CD14-positive monocyte (primary cell): ENCODE data around the gene ARFGAP1. TPM values are rescaled to one million over a fixed set of nuclear protein-coding genes. Genes with fewer than 3 reads are reported as not detected.

Experiments used
- DNase-seq, 3 donors: peaks; one replicate each; pipeline ENCODE4 v3.0.0-alpha.2; 2011 to 2022
- H2AFZ ChIP-seq: 2 replicates; pipeline ENCODE4 v1.6.0; 2012; ENCODE audit warnings: mild to moderate bottlenecking, low read depth, low read length, inconsistent platforms; ENCODE audit not compliant: insufficient read depth, poor library complexity, severe bottlenecking
- H3K27ac ChIP-seq, 2 donors: 1 replicate in 1 of 2; 2 replicates in 1 of 2; pipeline ENCODE4 v1.5.1; 2012 to 2013; ENCODE audit warnings: low read length in 2 of 2, control low read depth in 1 of 2, inconsistent platforms in 1 of 2, low read depth in 1 of 2, mild to moderate bottlenecking in 1 of 2
- H3K27me3 ChIP-seq, 2 donors: one replicate each; pipeline versions ENCODE4 v1.6.0 to v1.6.1; 2011 to 2013; ENCODE audit warnings: low read length in 2 of 2; ENCODE audit not compliant: control insufficient read depth in 2 of 2, insufficient read depth in 2 of 2
- H3K36me3 ChIP-seq, 2 donors: replicated peaks in 1 of 2; 1 replicate in 1 of 2; 2 replicates in 1 of 2; pipeline versions ENCODE4 v1.5.1 to v1.6.1; 2012 to 2013; ENCODE audit warnings: low read length in 2 of 2, control low read depth in 1 of 2, inconsistent platforms in 1 of 2, mild to moderate bottlenecking in 1 of 2; ENCODE audit not compliant: insufficient read depth in 2 of 2, control insufficient read depth in 1 of 2
- H3K4me1 ChIP-seq, 2 donors: 1 replicate in 1 of 2; 2 replicates in 1 of 2; pipeline versions ENCODE4 v1.5.1 to v1.6.1; 2012 to 2013; ENCODE audit warnings: low read length in 2 of 2, control low read depth in 1 of 2, inconsistent platforms in 1 of 2, mild to moderate bottlenecking in 1 of 2, moderate library complexity in 1 of 2; ENCODE audit not compliant: insufficient read depth in 2 of 2, control insufficient read depth in 1 of 2
- H3K4me2 ChIP-seq: replicated peaks from 2 replicates; pipeline ENCODE3; 2012; ENCODE audit warnings: low read length, moderate library complexity, mild to moderate bottlenecking; ENCODE audit not compliant: poor library complexity, severe bottlenecking; ENCODE audit errors: extremely low read depth
- H3K4me3 ChIP-seq, 3 experiments: fragments of 200-600 bp in 1 of 3; sonication (generic) in 1 of 3; replicated peaks in 1 of 3; 1 replicate in 2 of 3; 2 replicates in 1 of 3; pipeline ENCODE4 v1.5.1; 2011 to 2013; ENCODE audit warnings: low read length in 3 of 3, mild to moderate bottlenecking in 3 of 3, control low read depth in 2 of 3, low read depth in 2 of 3, inconsistent platforms in 1 of 3, moderate library complexity in 1 of 3
- H3K79me2 ChIP-seq: 2 replicates; pipeline ENCODE4 v1.6.0; 2012; ENCODE audit warnings: mild to moderate bottlenecking, control low read depth, inconsistent platforms, low read length, moderate library complexity; ENCODE audit not compliant: insufficient read depth
- H3K9ac ChIP-seq: 2 replicates; pipeline ENCODE4 v1.6.0; 2017; ENCODE audit warnings: low read length, mild to moderate bottlenecking; ENCODE audit not compliant: insufficient read depth, poor library complexity, severe bottlenecking
- H3K9me3 ChIP-seq, 2 donors: replicated peaks in 1 of 2; 1 replicate in 1 of 2; 2 replicates in 1 of 2; pipeline versions ENCODE4 v1.5.1 to v1.6.1; 2012 to 2013; ENCODE audit warnings: low read length in 2 of 2, control low read depth in 1 of 2; ENCODE audit not compliant: control insufficient read depth in 1 of 2, insufficient read depth in 1 of 2
- H4K20me1 ChIP-seq: 2 replicates; pipeline ENCODE4 v1.6.0; 2012; ENCODE audit warnings: mild to moderate bottlenecking, low read length, control low read depth, moderate library complexity; ENCODE audit not compliant: insufficient read depth
- H3K27ac Mint-ChIP-seq, 7 donors: one replicate each; pipeline ENCODE4 v1.8.0; 2020; ENCODE audit warnings: mild to moderate bottlenecking in 7 of 7, mixed read lengths in 7 of 7, moderate library complexity in 6 of 7, inconsistent platforms in 2 of 7
- H3K27me3 Mint-ChIP-seq, 3 donors: one replicate each; pipeline ENCODE4 v1.8.0; 2021 to 2022; ENCODE audit warnings: low read depth in 3 of 3, mild to moderate bottlenecking in 3 of 3, mixed read lengths in 3 of 3, moderate library complexity in 3 of 3, inconsistent platforms in 1 of 3
- H3K36me3 Mint-ChIP-seq, 2 donors: one replicate each; pipeline ENCODE4 v1.8.0; 2020; ENCODE audit warnings: mixed read lengths in 2 of 2, inconsistent platforms in 1 of 2, mild to moderate bottlenecking in 1 of 2
- H3K4me1 Mint-ChIP-seq: one replicate; pipeline ENCODE4 v1.8.0; 2020; ENCODE audit warnings: mild to moderate bottlenecking, mixed read lengths
- H3K4me3 Mint-ChIP-seq, 2 donors: one replicate each; pipeline ENCODE4 v1.8.0; 2020; ENCODE audit warnings: mild to moderate bottlenecking in 2 of 2, mixed read lengths in 2 of 2, moderate library complexity in 1 of 2
- H3K9me3 Mint-ChIP-seq, 7 donors: one replicate each; pipeline ENCODE4 v1.8.0; 2020 to 2022; ENCODE audit warnings: mixed read lengths in 7 of 7, mild to moderate bottlenecking in 6 of 7, moderate library complexity in 6 of 7, inconsistent platforms in 2 of 7
- WGBS: methylation state at CpG from one replicate; pipeline ENCODE4 v1.1.5; 2013; ENCODE audit warnings: missing lambda C conversion rate; ENCODE audit not compliant: insufficient coverage; 5-methylcytosine and 5-hydroxymethylcytosine counted together
- intact Hi-C, 2 donors: fragments of 100-400 bp; cut with micrococcal nuclease; formaldehyde crosslinking; loops; one replicate each; pipeline versions ENCODE4 v1.15.0 to v1.15.1; 2023
- polyA plus RNA-seq, 3 donors: library from polyadenylated mRNA; depleted of rRNA in 1 of 3; unstranded in 2 of 3; stranded (reverse) in 1 of 3; fragments of 300-500 nt in 2 of 3; fragments of >200 nt in 1 of 3; fragmentation: Illumina TruSeq in 2 of 3; gene quantifications; 1 replicate in 2 of 3; 2 replicates in 1 of 3; pipeline ENCODE4 v1.2.3, GENCODE V29; 2012 to 2021
- TF ChIP-seq, protein P1 (sequence below): fragments of 200-600 bp; IDR thresholded peaks from one replicate; pipeline ENCODE4 v1.8.0; 2022; ENCODE audit warnings: antibody characterized with exemption, mild to moderate bottlenecking

ARFGAP1 gene
- polyA plus RNA-seq, 3 donors: 11.2 to 99.8 (median 14.1) TPM

DNA sequence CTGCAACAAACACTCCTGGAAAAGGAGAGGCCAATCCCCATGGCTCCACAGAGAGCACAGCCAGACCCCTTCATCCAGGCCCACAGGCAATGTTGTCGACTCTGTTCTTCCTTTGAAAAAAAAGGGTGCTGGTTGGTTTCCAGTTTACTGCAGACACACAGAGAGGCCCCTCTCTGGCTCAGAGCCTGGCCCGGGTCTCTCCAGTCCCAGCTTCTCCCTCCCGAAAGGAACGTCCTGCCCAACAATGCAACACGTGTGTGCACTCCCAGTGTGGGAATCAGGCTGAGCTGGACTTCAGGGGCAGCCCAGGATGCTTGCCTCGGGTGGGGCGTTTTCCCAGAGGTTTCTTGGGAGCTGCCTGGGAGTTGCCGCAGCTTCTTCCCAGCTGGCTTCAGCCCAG, 13.8 kb upstream of the ARFGAP1 start:
- DNase-seq: no peak
- Mint-ChIP-seq H3K27me3 (peaks cover 45 to 60% (median 51%) of the 10 kb centered on the region in 3 donors), H3K27ac (no peak overlapping the region), H3K4me3 (no peak overlapping the region), H3K9me3 (peaks cover 0 to 5% (median 0%) of the 10 kb centered on the region in 7 donors), H3K4me1 (no peaks in the 10 kb centered on the region), H3K36me3 (no peaks in the 10 kb centered on the region)
- no peak overlapping the region for H3K4me3 ChIP-seq
- intact Hi-C loops: no loop called here
- H3K9ac ChIP-seq: no peak overlapping the region
- H4K20me1 ChIP-seq: no peaks in the 10 kb centered on the region
- TF ChIP-seq, protein P1, sequence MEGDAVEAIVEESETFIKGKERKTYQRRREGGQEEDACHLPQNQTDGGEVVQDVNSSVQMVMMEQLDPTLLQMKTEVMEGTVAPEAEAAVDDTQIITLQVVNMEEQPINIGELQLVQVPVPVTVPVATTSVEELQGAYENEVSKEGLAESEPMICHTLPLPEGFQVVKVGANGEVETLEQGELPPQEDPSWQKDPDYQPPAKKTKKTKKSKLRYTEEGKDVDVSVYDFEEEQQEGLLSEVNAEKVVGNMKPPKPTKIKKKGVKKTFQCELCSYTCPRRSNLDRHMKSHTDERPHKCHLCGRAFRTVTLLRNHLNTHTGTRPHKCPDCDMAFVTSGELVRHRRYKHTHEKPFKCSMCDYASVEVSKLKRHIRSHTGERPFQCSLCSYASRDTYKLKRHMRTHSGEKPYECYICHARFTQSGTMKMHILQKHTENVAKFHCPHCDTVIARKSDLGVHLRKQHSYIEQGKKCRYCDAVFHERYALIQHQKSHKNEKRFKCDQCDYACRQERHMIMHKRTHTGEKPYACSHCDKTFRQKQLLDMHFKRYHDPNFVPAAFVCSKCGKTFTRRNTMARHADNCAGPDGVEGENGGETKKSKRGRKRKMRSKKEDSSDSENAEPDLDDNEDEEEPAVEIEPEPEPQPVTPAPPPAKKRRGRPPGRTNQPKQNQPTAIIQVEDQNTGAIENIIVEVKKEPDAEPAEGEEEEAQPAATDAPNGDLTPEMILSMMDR: no peak
- no peaks in the 10 kb centered on the region for H3K79me2 ChIP-seq
- no peak overlapping the region for H3K27ac ChIP-seq
- no peaks in the 10 kb centered on the region for H3K36me3 ChIP-seq
- peaks cover 9 to 32% of the 10 kb centered on the region in 2 donors for H3K27me3 ChIP-seq
- peaks cover 0 to 5% of the 10 kb centered on the region in 2 donors for H3K9me3 ChIP-seq
- no peak overlapping the region for H3K4me2 ChIP-seq
- no peak overlapping the region for H2AFZ ChIP-seq
- no peaks in the 10 kb centered on the region for H3K4me1 ChIP-seq
- 67% methylated on average over 7 of the region's 8 CpGs for WGBS

DNA sequence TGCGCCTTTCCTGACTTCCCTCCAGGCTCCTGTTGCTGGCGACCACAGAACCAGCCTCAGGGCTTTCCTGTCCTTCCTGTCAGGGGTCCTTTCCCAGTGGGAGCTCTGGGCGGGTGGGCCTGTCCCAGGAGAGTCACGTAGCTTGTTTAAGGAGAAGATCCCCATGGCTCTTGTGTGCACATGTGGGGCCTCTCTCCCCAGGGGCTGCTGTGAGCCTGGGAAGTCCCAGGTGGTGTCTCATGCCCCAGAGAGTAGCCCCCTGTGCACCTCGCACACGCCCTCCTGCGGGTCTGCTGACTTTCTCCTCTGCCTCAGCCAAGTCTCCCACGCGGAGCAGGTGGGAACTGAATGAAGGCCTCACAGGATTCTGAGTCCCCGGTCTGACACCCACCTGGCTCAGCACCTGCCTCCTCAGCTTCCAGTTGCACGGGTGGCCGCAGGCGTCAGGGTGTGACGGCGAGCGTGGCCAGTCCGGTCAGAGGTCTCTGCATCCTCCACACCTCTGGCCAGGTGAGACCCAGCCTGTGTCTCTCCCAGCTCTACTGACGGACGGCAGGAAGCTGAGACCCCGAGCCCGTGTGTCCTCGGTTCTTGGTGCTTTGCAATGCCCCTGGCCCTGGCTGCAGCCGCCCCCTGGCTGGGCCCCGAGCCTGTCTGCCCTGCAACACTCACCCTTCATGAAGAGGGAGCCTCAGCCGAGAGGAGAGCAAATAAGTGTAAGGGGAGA, 12.7 kb upstream of the ARFGAP1 start:
- H3K9me3 ChIP-seq: peaks cover 0 to 2% of the 10 kb centered on the region in 2 donors
- H3K27me3 Mint-ChIP-seq: peaks cover 44 to 56% (median 52%) of the 10 kb centered on the region in 3 donors
- no peak for DNase-seq
- no peak overlapping the region for H3K27ac ChIP-seq
- TF ChIP-seq, protein P1: no peak
- no peaks in the 10 kb centered on the region for H3K4me1 ChIP-seq
- H3K9ac ChIP-seq: no peak overlapping the region
- no peaks in the 10 kb centered on the region for H3K36me3 ChIP-seq
- peaks cover 0 to 3% (median 0%) of the 10 kb centered on the region in 7 donors for H3K9me3 Mint-ChIP-seq
- no peak overlapping the region for H3K4me2 ChIP-seq
- peaks cover 6 to 28% of the 10 kb centered on the region in 2 donors for H3K27me3 ChIP-seq
- no peaks in the 10 kb centered on the region for H3K36me3 Mint-ChIP-seq
- H3K4me3 Mint-ChIP-seq: no peak overlapping the region
- no peaks in the 10 kb centered on the region for H4K20me1 ChIP-seq
- H3K79me2 ChIP-seq: no peaks in the 10 kb centered on the region
- WGBS: 77% methylated on average over 21 of the region's 25 CpGs
- intact Hi-C loops: no loop called here
- no peak overlapping the region for H3K27ac Mint-ChIP-seq
- H3K4me1 Mint-ChIP-seq: no peaks in the 10 kb centered on the region
- no peak overlapping the region for H3K4me3 ChIP-seq
- no peak overlapping the region for H2AFZ ChIP-seq
